H1 (cell line): ENCODE results near the gene JAKMIP1. TPM values are rescaled to one million over a fixed set of nuclear protein-coding genes. Genes with fewer than 3 reads are reported as not detected.

Source experiments
- CTCF ChIA-PET: fragments of 300-600 bp; sonication (Branson Sonifier 250); formaldehyde crosslinking; loops from one replicate; lab custom pipeline; 2021; ENCODE audit not compliant: partially characterized antibody; lab: Charles Lee
- POLR2A ChIA-PET: fragments of 300-600 bp; sonication (Branson Sonifier 250); formaldehyde crosslinking; loops from one replicate; lab custom pipeline; 2021; ENCODE audit warnings: inconsistent platforms; ENCODE audit not compliant: partially characterized antibody; lab: Charles Lee
- DNase-seq, 2 experiments: peaks; one replicate each; pipeline versions ENCODE4 v3.0.0 to v3.0.0-alpha.2; 2010 to 2022; ENCODE audit warnings: low spot score in 2 of 2, low read depth in 1 of 2, mixed read lengths in 1 of 2
- FAIRE-seq: peaks from 2 replicates; lab custom pipeline; 2011; peaks lifted over from hg19 to GRCh38; lab: Jason Lieb, UNC
- H2AFZ ChIP-seq: 2 replicates; pipeline ENCODE4 v1.8.1; 2012; ENCODE audit warnings: low read length, inconsistent platforms
- H2AK5ac ChIP-seq: 2 replicates; pipeline ENCODE4 v1.6.1; 2013; ENCODE audit warnings: low read depth, low read length
- H2BK120ac ChIP-seq: replicated peaks from 2 replicates; pipeline ENCODE3; 2013; ENCODE audit warnings: low read depth, low read length, inconsistent platforms
- H2BK12ac ChIP-seq: 2 replicates; pipeline ENCODE4 v1.6.1; 2013; ENCODE audit warnings: low read depth, low read length
- H2BK15ac ChIP-seq: 2 replicates; pipeline ENCODE4 v1.6.1; 2013; ENCODE audit warnings: low read length
- H2BK20ac ChIP-seq: 2 replicates; pipeline ENCODE4 v1.6.1; 2013; ENCODE audit warnings: low read length
- H2BK5ac ChIP-seq: 2 replicates; pipeline ENCODE4 v1.6.1; 2013; ENCODE audit warnings: low read depth, low read length
- H3K14ac ChIP-seq: 2 replicates; pipeline ENCODE4 v1.6.1; 2013; ENCODE audit warnings: inconsistent platforms; ENCODE audit not compliant: insufficient read length
- H3K18ac ChIP-seq: 2 replicates; pipeline ENCODE4 v1.6.1; 2013; ENCODE audit warnings: low read length; ENCODE audit errors: extremely low read depth
- H3K23ac ChIP-seq: 2 replicates; pipeline ENCODE4 v1.6.1; 2013; ENCODE audit warnings: inconsistent platforms; ENCODE audit not compliant: insufficient read length
- H3K23me2 ChIP-seq: 2 replicates; pipeline ENCODE4 v1.6.1; 2013; ENCODE audit warnings: low read depth, low read length
- H3K27ac ChIP-seq: 2 replicates; pipeline ENCODE4 v1.6.1; 2011; ENCODE audit warnings: low read depth, low read length, inconsistent platforms
- H3K27me3 ChIP-seq, 4 experiments: replicated peaks in 1 of 4; 1 replicate in 1 of 4; 2 replicates in 3 of 4; pipeline versions ENCODE4 v1.6.1 to v1.8.1; 2011 to 2013; ENCODE audit warnings: low read length in 3 of 4, mild to moderate bottlenecking in 3 of 4, inconsistent platforms in 2 of 4, mixed read lengths in 2 of 4, moderate library complexity in 1 of 4; ENCODE audit not compliant: control insufficient read depth in 3 of 4, insufficient read depth in 3 of 4; ENCODE audit errors: extremely low read depth in 1 of 4
- H3K36me3 ChIP-seq, 4 experiments: 2 replicates each; pipeline versions ENCODE4 v1.6.1 to v1.8.1; 2011 to 2013; ENCODE audit warnings: mild to moderate bottlenecking in 4 of 4, low read length in 3 of 4, moderate library complexity in 2 of 4, control low read depth in 1 of 4, inconsistent platforms in 1 of 4; ENCODE audit not compliant: insufficient read depth in 4 of 4, control insufficient read depth in 2 of 4
- H3K4ac ChIP-seq: replicated peaks from 2 replicates; pipeline ENCODE3; 2013; ENCODE audit warnings: low read length, low read depth, mixed read lengths, inconsistent platforms; ENCODE audit not compliant: insufficient read length
- H3K4me1 ChIP-seq, 4 experiments: replicated peaks in 1 of 4; 1 replicate in 1 of 4; 2 replicates in 3 of 4; pipeline versions ENCODE4 v1.6.1 to v1.8.1; 2011 to 2013; ENCODE audit warnings: low read length in 3 of 4, inconsistent platforms in 2 of 4, mixed read lengths in 1 of 4; ENCODE audit not compliant: insufficient read depth in 4 of 4, control insufficient read depth in 3 of 4
- H3K4me2 ChIP-seq, 2 experiments: 2 replicates each; pipeline versions ENCODE4 v1.6.1 to v1.8.1; 2011 to 2013; ENCODE audit warnings: low read depth in 2 of 2, low read length in 2 of 2, control low read depth in 1 of 2, inconsistent platforms in 1 of 2, mild to moderate bottlenecking in 1 of 2; ENCODE audit not compliant: insufficient read depth in 1 of 2
- H3K4me3 ChIP-seq, 4 experiments: fragments of 200-600, 300-600 bp in 1 of 4; sonication (generic), shearing (Covaris generic), sonication (Bioruptor Twin) in 1 of 4; 2 replicates each; pipeline versions ENCODE4 v1.5.1 to v1.8.1; 2011 to 2016; ENCODE audit warnings: low read length in 4 of 4, low read depth in 3 of 4, control low read depth in 2 of 4, inconsistent platforms in 2 of 4, mild to moderate bottlenecking in 2 of 4, mixed read lengths in 1 of 4, moderate library complexity in 1 of 4; ENCODE audit not compliant: insufficient read depth in 2 of 4; ENCODE audit errors: extremely low read depth in 1 of 4
- H3K56ac ChIP-seq: replicated peaks from 2 replicates; pipeline ENCODE3; 2013; ENCODE audit warnings: low read depth, mild to moderate bottlenecking, mixed read lengths, low read length, inconsistent platforms; ENCODE audit not compliant: insufficient read length
- H3K79me1 ChIP-seq: 2 replicates; pipeline ENCODE4 v1.6.1; 2013; ENCODE audit warnings: low read depth, low read length, control low read depth
- H3K79me2 ChIP-seq, 2 experiments: 2 replicates each; pipeline versions ENCODE4 v1.6.1 to v1.8.1; 2012 to 2013; ENCODE audit warnings: low read length in 2 of 2, mild to moderate bottlenecking in 2 of 2, inconsistent platforms in 1 of 2; ENCODE audit not compliant: insufficient read depth in 2 of 2, control insufficient read depth in 1 of 2
- H3K9ac ChIP-seq, 4 experiments: replicated peaks in 1 of 4; 1 replicate in 1 of 4; 2 replicates in 3 of 4; pipeline versions ENCODE4 v1.6.1 to v1.8.1; 2011 to 2013; ENCODE audit warnings: low read depth in 3 of 4, low read length in 3 of 4, control low read depth in 2 of 4, mild to moderate bottlenecking in 2 of 4, moderate library complexity in 2 of 4, inconsistent platforms in 1 of 4; ENCODE audit errors: extremely low read depth in 1 of 4
- H3K9me3 ChIP-seq, 2 experiments: 2 replicates each; pipeline versions ENCODE4 v1.6.1 to v1.8.1; 2012 to 2013; ENCODE audit warnings: mild to moderate bottlenecking in 2 of 2, moderate library complexity in 2 of 2, control low read depth in 1 of 2, inconsistent platforms in 1 of 2, low read depth in 1 of 2, low read length in 1 of 2, mixed read lengths in 1 of 2; ENCODE audit not compliant: insufficient read depth in 2 of 2
- H4K20me1 ChIP-seq, 2 experiments: replicated peaks in 1 of 2; 2 replicates each; pipeline versions ENCODE3 to v1.8.1; 2011 to 2013; ENCODE audit warnings: inconsistent platforms in 2 of 2, low read length in 2 of 2, mild to moderate bottlenecking in 1 of 2; ENCODE audit not compliant: insufficient read depth in 2 of 2, control insufficient read depth in 1 of 2
- H4K5ac ChIP-seq: 2 replicates; pipeline ENCODE4 v1.6.1; 2013; ENCODE audit warnings: low read length, low read depth, mixed read lengths, inconsistent platforms; ENCODE audit not compliant: insufficient read length
- H4K8ac ChIP-seq: 2 replicates; pipeline ENCODE4 v1.8.0; 2013; ENCODE audit warnings: mild to moderate bottlenecking, moderate library complexity, low read length, inconsistent platforms; ENCODE audit not compliant: insufficient read depth; ENCODE audit errors: extremely low read depth
- H4K91ac ChIP-seq: replicated peaks from 2 replicates; pipeline ENCODE3; 2013; ENCODE audit warnings: low read length, mixed read lengths, inconsistent platforms; ENCODE audit not compliant: insufficient read length
- BRCA1 ChIP-seq: IDR thresholded peaks from 2 replicates; pipeline ENCODE4 v1.6.1; 2012; ENCODE audit warnings: low read depth, low read length, improper control_type of control experiment
- CEBPB ChIP-seq: IDR thresholded peaks from 2 replicates; pipeline ENCODE4 v1.6.1; 2012; ENCODE audit warnings: low read depth, low read length
- EP300 ChIP-seq, 2 experiments: IDR thresholded peaks; 1 replicate in 1 of 2; 2 replicates in 1 of 2; pipeline ENCODE4 v1.6.1; 2011 to 2012; ENCODE audit warnings: low read depth in 2 of 2, low read length in 2 of 2, mild to moderate bottlenecking in 2 of 2, borderline replicate concordance in 1 of 2, inconsistent platforms in 1 of 2, moderate library complexity in 1 of 2
- FOSL1 ChIP-seq: IDR thresholded peaks from 2 replicates; pipeline ENCODE4 v1.6.1; 2011; ENCODE audit warnings: mild to moderate bottlenecking, low read depth, low read length, moderate library complexity; ENCODE audit not compliant: insufficient read depth
- HDAC6 ChIP-seq: IDR thresholded peaks from one replicate; pipeline ENCODE4 v1.7.1; 2012; ENCODE audit warnings: low read depth, mild to moderate bottlenecking, inconsistent platforms, low read length, moderate library complexity
- JUN ChIP-seq: IDR thresholded peaks from 2 replicates; pipeline ENCODE4 v1.6.1; 2011; ENCODE audit warnings: low read depth, mild to moderate bottlenecking, improper control_type of control experiment, low read length
- POLR2A ChIP-seq, 2 experiments: IDR thresholded peaks; 1 replicate in 1 of 2; 2 replicates in 1 of 2; pipeline ENCODE4 v1.6.1; 2011; ENCODE audit warnings: low read depth in 2 of 2, low read length in 2 of 2, mild to moderate bottlenecking in 2 of 2; ENCODE audit errors: control extremely low read depth in 1 of 2
- RNF2 ChIP-seq: fragments of 200-900, 300-1000 bp; sonication (generic); IDR thresholded peaks from 2 replicates; pipeline ENCODE4 v1.7.1; 2016; ENCODE audit warnings: borderline replicate concordance, low read depth, mild to moderate bottlenecking, antibody characterized with exemption, low read length; ENCODE audit not compliant: poor library complexity, severe bottlenecking; ENCODE audit errors: missing control alignments
- TEAD4 ChIP-seq: IDR thresholded peaks from 2 replicates; pipeline ENCODE4 v1.6.1; 2012; ENCODE audit warnings: low read depth, low read length, inconsistent platforms, mixed read lengths
- WGBS, 2 experiments: shearing (Covaris generic) in 1 of 2; methylation state at CpG; one replicate each; pipeline versions ENCODE4 v1.1.6 to v1.1.7; 2013 to 2015; ENCODE audit warnings: low lambda C conversion rate in 2 of 2, mixed read lengths in 2 of 2, inconsistent platforms in 1 of 2, low coverage in 1 of 2, missing lambda C conversion rate in 1 of 2; ENCODE audit not compliant: insufficient replicate concordance in 2 of 2, insufficient coverage in 1 of 2, insufficient read length in 1 of 2; ENCODE audit errors: extremely low coverage in 1 of 2, missing lambda C conversion rate in 1 of 2; 5-methylcytosine and 5-hydroxymethylcytosine counted together
- polyA plus RNA-seq, 7 experiments: library from polyadenylated mRNA; depleted of rRNA in 3 of 7; stranded (reverse) in 5 of 7; unstranded in 2 of 7; fragments of >200 nt in 5 of 7; fragments of 200-250 nt in 2 of 7; gene quantifications; 1 replicate in 5 of 7; 2 replicates in 1 of 7; 4 replicates in 1 of 7; pipeline versions ENCODE4 v1.2.1 to v1.2.3, GENCODE V29; 2011 to 2013; ENCODE audit warnings: missing spikeins in 2 of 7, mixed read lengths in 2 of 7
- total RNA-seq: library from RNA; stranded (reverse); fragmentation: NEBNext Ultra II Directional; extraction: Animal tissue kit (Norgen Biotek cat#: 25700); gene quantifications from 2 replicates; pipeline ENCODE4 v1.2.1, GENCODE V29; 2021
- TF ChIP-seq, protein P1 (sequence below), 3 experiments: IDR thresholded peaks; 1 replicate in 2 of 3; 2 replicates in 1 of 3; pipeline versions ENCODE4 v1.5.1 to v1.6.1; 2011; ENCODE audit warnings: low read length in 3 of 3, mild to moderate bottlenecking in 3 of 3, inconsistent platforms in 2 of 3, low read depth in 1 of 3, moderate library complexity in 1 of 3; ENCODE audit not compliant: insufficient read depth in 1 of 3; ENCODE audit errors: control extremely low read depth in 1 of 3
- TF ChIP-seq, protein P2 (sequence below): IDR thresholded peaks from 2 replicates; pipeline ENCODE4 v1.6.1; 2012; ENCODE audit warnings: inconsistent platforms

Gene JAKMIP1
- total and polyA plus RNA-seq, 2 of the 8 experiments (the other 6 are each of a cell fraction or from before 2014, with no cell fraction given) = 2.5 to 4.4 TPM

DNA sequence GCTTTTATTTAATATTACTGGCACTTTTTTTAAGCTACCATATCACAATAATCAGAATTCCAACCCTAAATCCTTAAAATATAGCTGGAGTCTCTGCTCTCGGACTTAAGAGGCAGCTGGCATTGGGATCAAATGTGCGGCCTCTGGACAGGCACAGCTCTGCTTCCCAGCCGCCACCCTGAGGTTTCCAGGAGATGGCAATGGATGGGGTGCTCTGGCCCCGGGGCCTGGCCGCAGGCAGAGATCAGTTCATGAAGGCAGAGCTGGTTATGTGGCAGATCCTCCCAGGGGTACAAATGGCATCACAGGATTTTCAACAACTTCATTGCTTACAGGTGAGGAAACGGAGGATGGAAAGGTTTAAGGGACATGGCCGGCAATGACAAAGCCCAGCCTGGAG is 57.8 kb downstream of the JAKMIP1 start:
- Histone ChIP-seq H2AK5ac (no peak overlapping the region), H3K27me3 (no peaks in the 10 kb centered on the region), H3K4me2 (no peak overlapping the region), H3K56ac (no peak overlapping the region), H3K79me1 (no peaks in the 10 kb centered on the region), H2BK5ac (no peak overlapping the region), H3K27ac (no peak overlapping the region), H3K9me3 (no peaks in the 10 kb centered on the region), H2BK15ac (no peak overlapping the region), H4K8ac (no peak overlapping the region), H3K23me2 (no peaks in the 10 kb centered on the region), H3K36me3 (no peaks in the 10 kb centered on the region), H2AFZ (no peak overlapping the region), H4K91ac (no peak overlapping the region), H3K4me1 (peaks cover 0 to 3% (median 0%) of the 10 kb centered on the region in 4 experiments; a peak in 2 of 7 replicates), H4K5ac (no peak overlapping the region), H3K9ac (no peak overlapping the region; a peak in 1 of 7 replicates), H4K20me1 (no peaks in the 10 kb centered on the region), H3K14ac (no peak overlapping the region), H2BK120ac (no peak overlapping the region), H2BK12ac (no peak overlapping the region), H3K18ac (no peak overlapping the region), H3K4ac (no peak overlapping the region), H3K79me2 (no peaks in the 10 kb centered on the region), H3K23ac (no peak overlapping the region), H2BK20ac (no peak overlapping the region), H3K4me3 (no peak overlapping the region)
- POLR2A ChIA-PET = no interaction called here
- FAIRE-seq (no peak), DNase-seq (no peak)
- CTCF ChIA-PET = interaction anchor here (0.6 to 2.4 kb wide), 9 partner anchors 8 to 144 kb away, joined by 3 to 6 read pairs (median 4); no protein-coding TSS in a partner anchor
- 94% methylated on average over 7 of the region's 7 CpGs; no CpG with 5 or more reads in 1 of the 2 experiments for WGBS, 2 experiments
- TF ChIP-seq HDAC6 (no peak), CEBPB (no peak), POLR2A (IDR thresholded peaks at IDR 0.05; ENCODE audit: control extremely low read depth in 1 of 2, low read depth in 2 of 2, low read length in 2 of 2) (no peak), BRCA1 (no peak), TEAD4 (no peak), JUN (no peak), RNF2 (no peak), EP300 (IDR thresholded peaks at IDR 0.05; ENCODE audit: borderline replicate concordance in 1 of 2, low read depth in 2 of 2, low read length in 2 of 2) (no peak), FOSL1 (no peak)
- TF ChIP-seq, protein P1, sequence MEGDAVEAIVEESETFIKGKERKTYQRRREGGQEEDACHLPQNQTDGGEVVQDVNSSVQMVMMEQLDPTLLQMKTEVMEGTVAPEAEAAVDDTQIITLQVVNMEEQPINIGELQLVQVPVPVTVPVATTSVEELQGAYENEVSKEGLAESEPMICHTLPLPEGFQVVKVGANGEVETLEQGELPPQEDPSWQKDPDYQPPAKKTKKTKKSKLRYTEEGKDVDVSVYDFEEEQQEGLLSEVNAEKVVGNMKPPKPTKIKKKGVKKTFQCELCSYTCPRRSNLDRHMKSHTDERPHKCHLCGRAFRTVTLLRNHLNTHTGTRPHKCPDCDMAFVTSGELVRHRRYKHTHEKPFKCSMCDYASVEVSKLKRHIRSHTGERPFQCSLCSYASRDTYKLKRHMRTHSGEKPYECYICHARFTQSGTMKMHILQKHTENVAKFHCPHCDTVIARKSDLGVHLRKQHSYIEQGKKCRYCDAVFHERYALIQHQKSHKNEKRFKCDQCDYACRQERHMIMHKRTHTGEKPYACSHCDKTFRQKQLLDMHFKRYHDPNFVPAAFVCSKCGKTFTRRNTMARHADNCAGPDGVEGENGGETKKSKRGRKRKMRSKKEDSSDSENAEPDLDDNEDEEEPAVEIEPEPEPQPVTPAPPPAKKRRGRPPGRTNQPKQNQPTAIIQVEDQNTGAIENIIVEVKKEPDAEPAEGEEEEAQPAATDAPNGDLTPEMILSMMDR (IDR thresholded peaks at IDR 0.05; ENCODE audit: control extremely low read depth in 1 of 3, insufficient read depth in 1 of 3, low read depth in 1 of 3, low read length in 3 of 3) = no peak
- TF ChIP-seq, protein P2, sequence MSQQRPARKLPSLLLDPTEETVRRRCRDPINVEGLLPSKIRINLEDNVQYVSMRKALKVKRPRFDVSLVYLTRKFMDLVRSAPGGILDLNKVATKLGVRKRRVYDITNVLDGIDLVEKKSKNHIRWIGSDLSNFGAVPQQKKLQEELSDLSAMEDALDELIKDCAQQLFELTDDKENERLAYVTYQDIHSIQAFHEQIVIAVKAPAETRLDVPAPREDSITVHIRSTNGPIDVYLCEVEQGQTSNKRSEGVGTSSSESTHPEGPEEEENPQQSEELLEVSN = no peak
